ENCODE data around the gene PRPF18.

DNA sequence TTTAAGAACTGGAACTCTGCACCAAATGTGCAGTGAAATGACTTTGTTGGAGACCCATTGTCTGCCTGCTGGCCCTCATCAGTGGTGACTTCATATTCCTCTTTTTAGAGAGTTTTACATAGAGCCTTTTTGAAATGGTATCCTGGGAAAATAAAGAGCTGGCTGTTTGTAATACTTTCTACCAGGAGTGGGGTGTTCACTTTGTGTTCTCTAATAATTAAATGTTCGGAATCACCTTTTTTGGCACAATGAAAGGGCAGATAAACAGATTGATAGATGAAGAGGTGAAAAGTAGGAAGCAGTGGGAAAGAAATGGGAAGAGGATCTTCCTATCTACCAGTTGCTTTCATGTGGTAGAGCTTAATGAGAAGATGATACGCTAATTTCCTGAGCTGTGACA is 55.5 kb downstream of the PRPF18 start:
- TF ChIP-seq CTCF (IDR thresholded peaks at IDR 0.05) (no peak), POLR2A (IDR thresholded peaks at IDR 0.05) (no peak)
